Activated T-cell treated with anti-CD3 and anti-CD28 coated beads, Interleukin-2, amount 50 U/mL, for 72 hours (primary cell): ENCODE data around the gene INHA. TPM values are rescaled to one million over a fixed set of nuclear protein-coding genes. Genes with fewer than 3 reads are reported as not detected.

Experiments used
- ATAC-seq, 2 donors: fragments of 150-1000 bp; cut with Tn5 transposase; replicated peaks in 1 of 2; 2 replicates each; pipeline ENCODE4 v1.10.0; 2021; ENCODE audit warnings: moderate library complexity in 2 of 2, mild to moderate bottlenecking in 1 of 2
- DNase-seq, 2 donors: peaks; one replicate each; pipeline ENCODE4 v3.0.0; 2021 to 2022; ENCODE audit warnings: mixed read lengths in 1 of 2
- H3K27ac Mint-ChIP-seq: one replicate; pipeline ENCODE4 v1.8.0; 2022; ENCODE audit warnings: mild to moderate bottlenecking, moderate library complexity, mixed read lengths
- H3K27me3 Mint-ChIP-seq: one replicate; pipeline ENCODE4 v1.8.0; 2022; ENCODE audit warnings: low read depth, mixed read lengths
- H3K36me3 Mint-ChIP-seq, 2 donors: one replicate each; pipeline ENCODE4 v1.8.0; 2022; ENCODE audit warnings: mixed read lengths in 2 of 2, mild to moderate bottlenecking in 1 of 2; ENCODE audit not compliant: insufficient read depth in 2 of 2
- H3K4me1 Mint-ChIP-seq: one replicate; pipeline ENCODE4 v1.8.0; 2022; ENCODE audit warnings: low read depth, mixed read lengths
- H3K4me3 Mint-ChIP-seq, 2 donors: one replicate each; pipeline ENCODE4 v1.8.0; 2022; ENCODE audit warnings: mild to moderate bottlenecking in 2 of 2, mixed read lengths in 2 of 2, moderate library complexity in 2 of 2
- H3K9me3 Mint-ChIP-seq, 2 donors: one replicate each; pipeline ENCODE4 v1.8.0; 2022; ENCODE audit warnings: mixed read lengths in 2 of 2
- total RNA-seq, 2 donors: library from RNA; stranded (reverse); gene quantifications; one replicate each; pipeline ENCODE4 v1.2.3, GENCODE V29; 2022

Gene INHA
- total RNA-seq, 2 donors from 2014 or later = not detected

DNA sequence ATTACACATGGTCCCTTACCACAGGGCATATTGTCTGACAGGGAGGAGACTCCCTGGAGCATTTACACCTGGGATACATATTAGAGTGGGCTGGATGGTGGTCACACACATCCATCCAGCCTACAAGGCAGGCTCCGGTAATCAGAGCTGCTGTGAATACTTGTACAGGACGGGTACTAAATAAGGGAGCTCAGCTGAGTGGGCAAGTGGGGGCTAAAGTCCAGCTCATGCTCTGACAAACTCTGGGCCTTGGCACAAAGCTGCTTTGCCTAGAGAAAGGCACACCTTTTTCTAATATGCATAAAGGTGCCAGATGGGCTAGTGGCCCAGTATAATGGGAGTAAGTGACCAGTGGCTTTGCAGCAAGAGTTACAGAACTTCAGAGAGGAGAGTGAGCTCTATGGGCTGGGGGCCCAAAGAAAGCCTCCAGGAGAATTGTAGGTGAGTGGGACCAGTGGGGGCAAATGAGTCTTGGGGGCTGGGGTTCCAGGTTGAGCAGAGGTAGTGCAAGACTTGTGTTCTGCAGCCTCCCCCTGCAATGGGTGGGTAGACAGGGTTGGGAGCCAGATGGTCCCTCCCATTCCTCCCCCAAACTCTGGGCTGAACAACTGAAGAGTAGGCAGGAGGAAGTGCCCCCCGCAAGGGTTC, 26.7 kb upstream of the INHA start:
- Mint-ChIP-seq H3K4me3 (peak overlapping the region in 1 of 2 donors; percentile 88), H3K9me3 (no peaks in the 10 kb centered on the region), H3K36me3 (peaks cover 0 to 2% of the 10 kb centered on the region in 2 donors), H3K27me3 (peaks cover 20% of the 10 kb centered on the region), H3K27ac (no peak overlapping the region), H3K4me1 (peaks cover 20% of the 10 kb centered on the region)
- no peak for DNase-seq
- ATAC-seq = no peak

DNA sequence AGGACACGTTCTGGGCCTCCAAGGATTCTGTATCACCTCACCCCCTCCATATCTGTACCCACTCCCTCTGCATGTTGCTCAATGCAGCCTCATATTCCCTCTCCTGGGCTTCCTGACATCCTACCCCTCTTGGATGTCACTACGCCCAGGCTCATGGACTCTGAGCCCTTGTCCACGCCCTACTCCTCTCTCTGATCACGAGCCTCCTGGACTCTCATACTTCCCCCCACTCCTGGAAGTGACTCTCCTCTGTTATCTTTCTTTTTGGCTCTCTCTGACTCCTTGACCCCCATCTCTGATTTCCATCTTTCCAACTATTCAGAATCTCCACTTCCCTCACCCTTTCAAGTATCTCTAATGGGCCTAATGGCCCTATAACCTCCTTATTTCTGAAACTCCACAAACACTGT, 26.2 kb upstream of the INHA start:
- no peak overlapping the region for H3K4me3 Mint-ChIP-seq
- peaks cover 24% of the 10 kb centered on the region for H3K27me3 Mint-ChIP-seq
- ATAC-seq (no peak), DNase-seq (no peak)
- peaks cover 23% of the 10 kb centered on the region for H3K4me1 Mint-ChIP-seq
- peaks cover 0 to 2% of the 10 kb centered on the region in 2 donors for H3K36me3 Mint-ChIP-seq
- no peaks in the 10 kb centered on the region for H3K9me3 Mint-ChIP-seq
- no peak overlapping the region for H3K27ac Mint-ChIP-seq

DNA sequence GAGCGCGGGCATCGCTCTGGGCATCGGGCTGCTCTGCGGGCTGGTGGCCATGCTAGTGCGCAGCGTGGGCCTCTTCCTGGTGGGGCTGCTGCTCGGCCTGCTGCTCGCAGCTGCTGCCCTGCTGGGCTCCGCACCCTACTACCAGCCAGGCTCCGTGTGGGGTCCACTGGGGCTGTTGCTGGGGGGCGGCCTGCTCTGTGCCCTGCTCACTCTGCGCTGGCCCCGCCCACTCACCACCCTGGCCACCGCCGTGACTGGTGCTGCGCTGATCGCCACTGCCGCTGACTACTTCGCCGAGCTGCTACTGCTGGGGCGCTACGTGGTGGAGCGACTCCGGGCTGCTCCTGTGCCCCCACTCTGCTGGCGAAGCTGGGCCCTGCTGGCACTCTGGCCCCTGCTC, 24.5 kb upstream of the INHA start:
- H3K4me3 Mint-ChIP-seq = no peak overlapping the region
- H3K27me3 Mint-ChIP-seq = peaks cover 36% of the 10 kb centered on the region
- peaks cover 21% of the 10 kb centered on the region for H3K4me1 Mint-ChIP-seq
- H3K27ac Mint-ChIP-seq = no peak overlapping the region
- no peak for ATAC-seq
- no peaks in the 10 kb centered on the region for H3K36me3 Mint-ChIP-seq
- no peak for DNase-seq
- H3K9me3 Mint-ChIP-seq = no peaks in the 10 kb centered on the region

DNA sequence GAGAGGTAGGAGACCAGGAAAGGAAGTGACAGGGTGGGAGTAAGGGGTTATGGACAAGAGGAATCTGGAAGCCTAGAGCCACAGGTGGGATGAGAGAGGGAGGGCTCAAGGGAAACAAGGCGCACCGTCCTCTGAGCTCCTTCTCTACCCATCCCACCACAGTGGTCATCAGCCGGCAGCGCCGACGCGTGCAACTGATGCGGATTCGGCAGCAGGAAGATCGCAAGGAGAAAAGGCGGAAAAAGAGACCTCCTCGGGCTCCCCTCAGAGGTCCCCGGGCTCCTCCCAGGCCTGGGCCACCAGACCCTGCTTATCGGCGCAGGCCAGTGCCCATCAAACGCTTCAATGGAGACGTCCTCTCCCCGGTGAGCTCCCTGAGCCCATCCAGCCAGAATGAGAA, 23.1 kb upstream of the INHA start:
- Mint-ChIP-seq H3K4me1 (peaks cover 20% of the 10 kb centered on the region), H3K36me3 (no peaks in the 10 kb centered on the region), H3K27ac (no peak overlapping the region), H3K4me3 (no peak overlapping the region), H3K27me3 (peaks cover 46% of the 10 kb centered on the region), H3K9me3 (no peaks in the 10 kb centered on the region)
- ATAC-seq (no peak), DNase-seq (no peak)

DNA sequence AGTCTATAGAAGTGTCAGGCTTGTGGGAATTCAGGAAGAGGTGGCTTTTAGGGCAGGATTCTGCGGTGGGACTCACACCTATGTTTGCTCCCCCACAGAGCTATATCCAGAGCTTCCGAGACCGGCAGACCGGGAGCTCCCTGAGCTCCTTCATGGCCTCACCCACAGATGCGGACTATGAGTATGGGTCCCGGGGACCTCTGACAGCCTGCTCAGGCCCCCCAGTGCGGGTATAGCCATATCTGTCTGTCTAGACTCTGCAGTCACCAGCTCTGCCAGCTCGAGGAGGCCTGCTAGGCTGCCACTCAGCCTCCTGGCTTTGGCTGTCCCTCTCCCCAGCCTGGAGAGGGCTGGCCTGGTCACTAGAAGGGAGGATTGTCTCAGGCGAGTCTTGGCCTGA, 22.5 kb upstream of the INHA start:
- H3K4me1 Mint-ChIP-seq = peaks cover 14% of the 10 kb centered on the region
- no peaks in the 10 kb centered on the region for H3K36me3 Mint-ChIP-seq
- DNase-seq (no peak), ATAC-seq (no peak)
- H3K27me3 Mint-ChIP-seq = peaks cover 42% of the 10 kb centered on the region
- no peak overlapping the region for H3K4me3 Mint-ChIP-seq
- H3K9me3 Mint-ChIP-seq = no peaks in the 10 kb centered on the region
- H3K27ac Mint-ChIP-seq = no peak overlapping the region

DNA sequence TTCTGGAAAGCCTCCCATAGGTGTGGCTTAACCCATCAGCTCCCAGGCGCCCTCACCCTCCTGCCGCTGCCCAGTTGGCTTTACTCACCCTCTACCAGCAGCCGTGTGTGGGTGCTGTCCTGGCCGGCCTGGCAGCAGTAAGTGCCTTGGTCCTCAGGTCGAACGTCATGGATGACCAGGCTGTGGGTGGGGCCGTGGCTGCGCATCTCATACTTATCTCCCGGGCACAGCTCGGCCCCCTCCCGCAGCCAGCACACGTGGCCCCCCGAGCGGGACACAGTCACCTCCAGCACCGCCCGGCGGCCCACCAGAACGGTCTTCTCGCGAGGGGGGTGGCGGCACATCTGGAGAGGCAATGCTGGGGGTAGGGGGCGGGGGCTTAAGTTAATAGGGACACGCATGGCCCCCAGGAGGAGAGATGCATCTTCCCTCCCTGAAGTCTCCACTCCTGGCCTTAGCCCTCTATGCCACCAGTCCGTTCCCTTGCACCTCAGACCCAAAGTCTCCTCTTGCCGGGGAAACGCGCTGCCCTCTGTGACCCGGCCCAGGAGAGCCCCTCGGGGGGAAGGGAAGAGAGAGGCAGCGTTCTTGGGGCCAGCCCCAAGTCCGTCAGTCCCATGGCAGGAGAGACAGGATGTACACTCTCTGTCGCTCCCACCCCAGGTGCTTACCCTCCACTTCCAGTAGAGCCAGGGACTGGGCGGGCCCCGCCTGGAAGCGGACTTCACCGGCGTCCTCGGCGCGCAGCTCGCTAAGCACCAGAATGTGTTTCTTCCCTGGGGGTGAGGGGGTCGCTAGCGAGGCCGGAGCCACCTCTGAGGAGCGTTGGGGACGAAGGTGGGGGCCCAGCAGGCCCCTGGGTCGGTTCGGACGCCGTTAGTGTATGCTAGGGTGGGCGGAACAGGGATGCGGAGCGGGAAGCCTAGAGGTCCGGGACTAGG, 20.4 kb upstream of the INHA start:
- peak overlapping the region; percentile 87 to 91 for H3K4me3 Mint-ChIP-seq
- H3K27me3 Mint-ChIP-seq = peaks cover 26% of the 10 kb centered on the region
- H3K27ac Mint-ChIP-seq = no peak overlapping the region
- peaks cover 10% of the 10 kb centered on the region for H3K4me1 Mint-ChIP-seq
- no peaks in the 10 kb centered on the region for H3K9me3 Mint-ChIP-seq
- no peaks in the 10 kb centered on the region for H3K36me3 Mint-ChIP-seq
- peak in 1 of 2 donors; percentile 19 for DNase-seq
- ATAC-seq = peak in 1 of 2 donors; percentile 46

DNA sequence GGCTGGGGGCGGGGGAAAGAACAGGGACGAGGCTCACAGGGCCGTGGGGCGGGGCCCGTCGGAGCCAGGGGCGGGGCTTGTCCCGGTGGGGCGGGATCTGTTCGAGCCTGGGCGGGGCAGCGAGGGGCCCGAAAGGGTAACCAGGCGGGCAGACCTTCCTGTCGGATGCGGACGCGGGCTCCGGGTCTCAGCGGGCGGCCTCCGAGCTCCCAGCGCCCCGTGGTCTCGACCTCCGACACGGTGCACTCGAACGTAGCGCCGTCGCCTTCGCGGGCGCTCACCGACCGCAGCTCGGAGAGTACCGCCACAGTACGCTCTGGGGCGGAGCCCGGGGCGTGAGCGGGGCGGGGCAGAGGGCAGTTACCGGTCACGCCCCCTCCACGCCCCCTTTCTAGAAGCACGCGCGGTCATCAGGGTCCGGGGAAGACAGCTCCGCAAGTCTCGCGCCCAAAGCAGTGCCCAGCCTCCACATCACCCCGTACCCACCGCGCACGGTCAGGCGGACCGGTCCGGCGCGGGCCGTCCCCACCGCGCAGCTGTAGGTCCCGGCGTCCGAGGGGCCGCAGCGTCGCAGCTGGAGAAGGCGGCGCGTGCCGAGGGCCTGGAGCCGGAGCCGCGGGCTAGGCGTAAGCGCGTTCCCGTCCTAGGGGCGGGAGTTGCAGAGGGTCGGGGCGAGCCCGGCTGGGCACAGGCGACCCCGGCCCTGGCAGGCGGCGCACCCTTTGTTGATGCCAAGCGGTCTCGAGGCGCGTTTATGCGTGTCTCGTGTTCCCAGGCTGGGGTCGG, 19.5 kb upstream of the INHA start:
- peak overlapping the region; percentile 87 to 91 for H3K4me3 Mint-ChIP-seq
- no peak overlapping the region for H3K27ac Mint-ChIP-seq
- H3K36me3 Mint-ChIP-seq = no peaks in the 10 kb centered on the region
- H3K9me3 Mint-ChIP-seq = no peaks in the 10 kb centered on the region
- DNase-seq = peak; percentile 89 to 91
- peaks cover 10% of the 10 kb centered on the region for H3K4me1 Mint-ChIP-seq
- H3K27me3 Mint-ChIP-seq = peaks cover 26% of the 10 kb centered on the region
- ATAC-seq = peak; percentile 90 to 93

DNA sequence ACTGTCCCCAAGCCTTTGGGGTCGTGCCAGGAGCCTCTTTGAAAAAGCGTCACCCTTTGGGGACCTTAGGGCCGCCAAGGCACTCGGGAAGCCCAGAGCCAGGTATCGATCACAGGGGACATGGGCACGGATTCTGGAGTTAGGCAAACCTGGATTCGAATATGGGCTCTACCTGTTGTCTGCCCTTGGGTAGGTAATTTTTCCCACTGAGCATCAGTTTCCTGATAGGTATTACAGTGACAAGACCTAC, 19.0 kb upstream of the INHA start:
- Mint-ChIP-seq H3K4me3 (peak overlapping the region in 1 of 2 donors; percentile 31), H3K4me1 (peaks cover 10% of the 10 kb centered on the region), H3K36me3 (no peaks in the 10 kb centered on the region), H3K9me3 (no peaks in the 10 kb centered on the region), H3K27ac (no peak overlapping the region), H3K27me3 (peaks cover 26% of the 10 kb centered on the region)
- no peak for ATAC-seq
- DNase-seq = no peak

DNA sequence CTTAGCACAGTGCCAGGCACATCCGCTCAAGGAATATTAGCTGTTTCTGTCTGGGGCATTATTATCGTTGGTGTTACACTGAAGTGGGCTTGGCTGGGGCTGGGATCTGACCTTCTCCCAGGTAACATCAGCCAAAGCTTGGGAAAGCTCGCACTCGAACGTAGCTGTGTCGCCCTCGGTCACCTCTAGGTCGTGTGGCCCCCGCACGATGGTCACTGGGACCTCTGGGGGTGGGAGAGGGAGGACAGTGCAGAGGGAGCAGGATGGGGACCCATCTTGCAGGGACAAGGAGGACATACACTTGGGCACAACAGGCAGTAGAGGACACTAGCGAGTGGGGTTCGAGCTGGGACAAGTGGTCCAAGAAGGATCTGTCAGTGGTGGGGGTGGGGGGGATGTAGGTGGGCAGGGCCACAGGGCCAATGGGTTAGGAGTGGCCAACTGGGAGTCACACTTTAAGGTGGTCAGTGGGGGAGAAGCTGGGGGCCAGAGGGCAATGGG, 18.6 kb upstream of the INHA start:
- no peaks in the 10 kb centered on the region for H3K9me3 Mint-ChIP-seq
- peak overlapping the region; percentile 31 to 39 for H3K4me3 Mint-ChIP-seq
- peaks cover 26% of the 10 kb centered on the region for H3K27me3 Mint-ChIP-seq
- peaks cover 10% of the 10 kb centered on the region for H3K4me1 Mint-ChIP-seq
- no peaks in the 10 kb centered on the region for H3K36me3 Mint-ChIP-seq
- no peak for ATAC-seq
- H3K27ac Mint-ChIP-seq = no peak overlapping the region
- DNase-seq = no peak

DNA sequence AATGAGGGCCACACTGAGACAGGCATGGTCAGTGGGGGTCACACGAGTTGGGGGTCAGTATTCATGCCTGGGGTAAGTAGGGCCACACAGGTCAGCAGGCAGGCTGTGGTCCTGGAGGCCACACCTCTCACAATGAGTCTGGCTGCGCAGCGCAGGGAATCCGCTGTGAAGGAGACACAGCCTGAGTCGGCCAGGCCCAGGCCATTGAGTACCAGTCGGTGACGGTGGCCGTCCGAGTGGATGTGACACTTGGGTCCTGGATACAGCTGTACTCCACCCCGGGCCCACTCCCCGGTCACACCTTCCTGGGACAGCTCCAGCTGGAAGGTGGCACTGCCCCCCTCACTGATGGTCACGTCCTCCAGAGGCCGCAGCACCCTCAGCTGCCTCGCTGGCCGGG, 17.8 kb upstream of the INHA start:
- Mint-ChIP-seq H3K4me1 (peaks cover 10% of the 10 kb centered on the region), H3K4me3 (no peak overlapping the region), H3K36me3 (no peaks in the 10 kb centered on the region), H3K27me3 (peaks cover 26% of the 10 kb centered on the region), H3K9me3 (no peaks in the 10 kb centered on the region), H3K27ac (no peak overlapping the region)
- no peak for ATAC-seq
- no peak for DNase-seq

DNA sequence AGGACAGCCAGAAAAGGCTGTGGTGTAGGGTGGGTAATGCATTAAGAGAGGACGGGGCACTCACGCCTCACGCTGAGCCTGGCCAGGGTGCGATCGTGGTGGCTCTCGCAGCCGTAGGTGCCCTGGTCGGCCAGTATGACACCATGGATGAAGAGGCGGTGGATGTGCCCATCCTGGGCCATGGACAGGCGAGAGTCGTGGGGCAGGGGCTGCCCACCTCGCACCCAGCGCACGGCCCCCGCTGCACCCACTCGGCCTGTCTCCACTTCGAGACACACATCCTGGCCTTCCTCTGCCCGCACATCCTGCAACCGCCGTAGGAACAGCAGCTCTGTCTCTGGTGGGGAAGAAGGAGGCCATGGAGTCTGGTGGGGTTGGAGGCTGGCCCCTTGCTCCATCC, 16.2 kb upstream of the INHA start:
- H3K36me3 Mint-ChIP-seq = no peaks in the 10 kb centered on the region
- H3K27ac Mint-ChIP-seq = no peak overlapping the region
- no peak for DNase-seq
- H3K9me3 Mint-ChIP-seq = no peaks in the 10 kb centered on the region
- ATAC-seq = no peak
- H3K4me1 Mint-ChIP-seq = peaks cover 6% of the 10 kb centered on the region
- no peak overlapping the region for H3K4me3 Mint-ChIP-seq
- peaks cover 22% of the 10 kb centered on the region for H3K27me3 Mint-ChIP-seq

DNA sequence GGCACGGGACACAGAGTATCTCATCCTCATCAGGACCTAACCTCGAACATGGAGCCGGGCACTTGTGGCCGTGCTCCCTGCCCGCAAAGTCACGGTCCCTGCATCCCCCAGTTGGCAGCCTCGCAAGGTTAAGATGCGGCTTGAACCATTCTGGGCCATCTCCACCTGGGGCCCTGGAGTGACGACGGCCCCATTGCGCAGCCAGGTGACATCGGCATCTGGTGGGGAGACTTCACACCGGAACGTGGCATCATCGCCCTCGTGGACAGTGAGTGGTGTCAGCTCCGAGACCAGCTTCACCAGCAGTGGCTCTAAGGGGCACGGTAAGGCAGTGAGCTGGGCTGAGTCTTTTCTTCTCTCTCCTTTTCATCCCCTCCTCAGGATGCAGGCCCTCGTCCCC, 15.7 kb upstream of the INHA start:
- H3K9me3 Mint-ChIP-seq = no peaks in the 10 kb centered on the region
- H3K4me3 Mint-ChIP-seq = no peak overlapping the region
- H3K27ac Mint-ChIP-seq = no peak overlapping the region
- H3K27me3 Mint-ChIP-seq = peaks cover 17% of the 10 kb centered on the region
- no peak for ATAC-seq
- H3K4me1 Mint-ChIP-seq = peaks cover 5% of the 10 kb centered on the region
- no peaks in the 10 kb centered on the region for H3K36me3 Mint-ChIP-seq
- no peak for DNase-seq

DNA sequence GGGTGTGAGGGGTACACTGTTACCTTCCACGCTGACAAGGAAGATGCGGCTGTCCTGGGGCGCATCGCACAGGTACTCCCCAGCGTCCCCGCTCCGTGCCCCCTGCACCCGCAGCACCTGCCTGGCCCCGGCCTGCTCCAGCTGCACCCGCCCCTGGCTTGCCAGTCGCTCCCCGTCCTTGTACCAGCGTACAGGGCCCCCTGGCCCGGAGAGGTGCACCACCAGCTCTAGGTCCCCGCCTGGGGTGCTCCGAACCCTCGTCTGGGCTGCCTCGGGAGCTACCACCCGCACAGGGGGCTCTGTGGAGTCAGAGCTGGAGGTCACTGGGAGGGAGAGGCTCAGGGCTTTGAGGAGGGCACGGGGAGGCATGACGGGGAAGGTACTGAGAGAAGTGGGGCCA, 14.8 kb upstream of the INHA start:
- Mint-ChIP-seq H3K27me3 (peaks cover 10% of the 10 kb centered on the region), H3K27ac (no peak overlapping the region), H3K4me1 (no peaks in the 10 kb centered on the region), H3K9me3 (no peaks in the 10 kb centered on the region), H3K4me3 (no peak overlapping the region), H3K36me3 (no peaks in the 10 kb centered on the region)
- ATAC-seq = no peak
- no peak for DNase-seq
